G401 (cell line): ENCODE measurements around the gene DBR1. TPM values are rescaled to one million over a fixed set of nuclear protein-coding genes. Genes with fewer than 3 reads are reported as not detected.
A peak's percentile ranks its signal among the peaks of the same experiment; 100 is the strongest.

ENCODE experiments used
- DNase-seq: peaks from one replicate; pipeline ENCODE4 v3.0.0-alpha.2; 2015; ENCODE audit warnings: low spot score
- in situ Hi-C: cut with HindIII; loops from 2 replicates; pipeline ENCODE4 v1.10.0; 2016; ENCODE audit warnings: low sequenced_read_pairs, mixed read lengths
- total RNA-seq: library from RNA; depleted of rRNA; stranded (reverse); fragments of >200 nt; shearing (Covaris generic); gene quantifications from 2 replicates; pipeline ENCODE4 v1.2.3, GENCODE V29; 2014; rRNA removed

Gene DBR1
- total RNA-seq = 25.8 and 26.2 TPM in 2 replicates

GRCh38 chr3:138174421-138175131, at the start of gene DBR1:
TSS of gene DBR1 (minus strand) at chr3:138174921. CDS start at chr3:138174795, 126 bp downstream.
- DNase-seq = peak; percentile 82

GRCh38 chr3:138222942-138223287, 48.2 kb upstream of the DBR1 start:
- no peak for DNase-seq
- in situ Hi-C loops = no loop called here

More at GRCh38 chr3:138174421-138175131, at the start of gene DBR1:
- in situ Hi-C loops = no loop called here

- in situ Hi-C loops = no loop called here
- DNase-seq = no peak
Measured at GRCh38 chr3:138222131-138222941, 47.6 kb upstream of the DBR1 start.

DNA sequence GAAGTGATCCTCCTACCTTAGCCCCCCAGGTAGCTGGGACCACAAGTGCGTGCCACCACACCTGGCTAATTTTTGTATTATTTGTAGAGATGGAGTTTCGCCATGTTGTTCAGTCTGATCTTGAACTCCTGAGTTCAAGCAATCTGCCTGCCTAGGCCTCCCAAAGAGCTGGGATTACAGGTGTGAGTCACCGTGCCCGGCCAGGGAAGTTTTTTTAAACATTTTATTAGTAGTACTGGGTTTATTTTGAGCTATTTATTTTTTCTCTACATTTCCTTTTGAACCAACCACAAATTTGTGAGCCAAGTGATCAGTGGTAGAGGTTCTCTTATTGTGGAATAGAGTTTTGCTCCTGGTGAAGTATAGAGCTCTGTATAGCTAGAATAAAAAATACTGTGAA, 46.1 kb upstream of the DBR1 start:
- in situ Hi-C loops = no loop called here
- no peak for DNase-seq

DNA sequence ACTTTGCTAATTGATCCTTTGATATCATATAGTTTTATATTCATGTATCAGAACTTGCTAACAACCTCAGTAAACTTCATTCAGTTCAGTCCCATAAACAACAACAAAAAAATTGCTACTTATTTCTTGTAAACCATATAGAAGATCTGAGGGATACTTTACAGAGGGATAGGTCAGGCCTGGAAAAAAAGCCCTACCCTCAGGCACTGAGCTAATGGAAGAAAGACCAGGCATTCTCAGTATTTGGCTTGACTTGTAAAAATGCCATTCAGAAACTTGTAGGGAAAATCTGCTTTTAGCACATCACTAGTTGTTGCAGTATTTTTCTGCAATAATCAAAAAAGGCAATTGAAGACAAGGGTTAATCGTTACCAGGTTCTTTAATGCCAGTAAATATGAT, 45.5 kb upstream of the DBR1 start:
- DNase-seq = no peak
- in situ Hi-C loops = no loop called here

DNA sequence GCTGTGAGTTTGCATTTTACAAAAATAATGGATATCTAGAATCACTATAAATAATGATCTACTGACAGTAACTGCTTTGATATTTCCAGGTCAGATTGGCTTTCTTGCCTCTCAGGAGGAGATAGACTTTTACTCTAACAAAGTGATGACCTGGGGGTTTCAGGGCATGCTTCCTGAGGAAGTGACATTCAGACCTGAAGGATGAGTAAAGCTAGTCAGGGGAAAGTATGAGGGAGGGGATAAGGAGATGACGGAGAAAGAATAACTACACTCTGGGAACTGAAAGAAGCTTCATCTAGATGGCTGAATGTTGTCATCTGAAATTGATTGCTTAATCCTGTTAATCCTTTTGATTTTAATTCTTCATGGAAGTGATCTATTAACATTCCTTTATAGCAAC, 44.5 kb upstream of the DBR1 start:
- no peak for DNase-seq
- in situ Hi-C loops = no loop called here

DNA sequence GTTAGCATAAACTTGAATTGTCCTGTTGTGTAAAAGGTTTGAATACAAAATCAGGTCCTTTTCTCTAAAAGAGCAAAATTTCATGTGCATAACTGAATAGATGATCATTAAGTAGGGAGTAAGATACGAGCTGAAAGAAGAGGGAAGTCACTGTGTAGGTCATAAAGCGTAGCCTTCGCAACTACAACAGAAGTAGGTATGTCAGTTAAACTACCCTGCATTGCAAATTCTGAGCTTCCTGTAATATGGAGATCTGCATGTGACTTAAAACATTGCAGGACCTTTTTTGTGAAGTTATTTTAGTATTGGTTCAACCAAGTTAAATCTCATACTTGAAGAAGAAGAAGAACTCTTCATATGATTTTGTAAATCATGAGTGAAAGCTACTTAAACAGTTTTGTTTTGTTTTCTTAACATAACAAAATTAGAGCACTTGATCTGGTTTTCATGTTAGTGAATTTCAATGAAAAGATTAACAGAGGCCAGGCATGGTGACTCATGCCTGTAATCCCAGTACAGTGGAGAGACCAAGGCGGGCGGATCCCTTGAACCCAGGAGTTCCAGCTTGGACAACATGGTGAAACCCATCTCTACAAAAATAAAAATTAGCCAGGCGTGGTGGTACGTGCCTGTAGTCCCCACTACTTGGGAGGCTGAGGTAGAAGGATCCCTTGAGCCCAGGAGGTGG, 38.8 kb upstream of the DBR1 start:
- in situ Hi-C loops = no loop called here
- no peak for DNase-seq

- DNase-seq = no peak
- in situ Hi-C loops = no loop called here
Measured at GRCh38 chr3:138210528-138210927, 35.8 kb upstream of the DBR1 start.

DNA sequence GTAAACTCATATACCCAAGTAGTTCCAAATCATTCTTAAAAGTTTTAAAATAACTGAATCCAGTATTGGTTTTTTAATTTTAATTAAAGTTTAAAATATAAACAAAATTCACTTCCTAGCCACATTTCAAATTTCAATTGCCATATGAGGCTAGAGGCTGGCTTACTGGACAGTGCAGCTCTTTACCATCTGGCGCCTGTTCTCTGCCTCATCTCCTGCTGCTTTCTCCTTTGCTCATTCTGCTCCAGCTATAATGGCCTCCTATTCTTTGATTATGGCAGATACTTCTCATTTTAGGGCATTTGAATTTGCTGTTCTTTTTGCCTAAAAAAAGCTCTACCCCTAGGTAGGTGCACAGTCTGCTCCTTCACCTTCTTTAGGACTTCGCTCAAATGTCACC, 31.5 kb upstream of the DBR1 start:
- in situ Hi-C loops = loop anchor here (5.0 kb wide), 1 partner anchor 36 kb away; no protein-coding TSS in a partner anchor
- peak; percentile 94 for DNase-seq

- in situ Hi-C loops = loop anchor here (5.0 kb wide), 1 partner anchor 37 kb away; no protein-coding TSS in a partner anchor
- no peak for DNase-seq
Measured at GRCh38 chr3:138205527-138205926, 30.8 kb upstream of the DBR1 start.

DNA sequence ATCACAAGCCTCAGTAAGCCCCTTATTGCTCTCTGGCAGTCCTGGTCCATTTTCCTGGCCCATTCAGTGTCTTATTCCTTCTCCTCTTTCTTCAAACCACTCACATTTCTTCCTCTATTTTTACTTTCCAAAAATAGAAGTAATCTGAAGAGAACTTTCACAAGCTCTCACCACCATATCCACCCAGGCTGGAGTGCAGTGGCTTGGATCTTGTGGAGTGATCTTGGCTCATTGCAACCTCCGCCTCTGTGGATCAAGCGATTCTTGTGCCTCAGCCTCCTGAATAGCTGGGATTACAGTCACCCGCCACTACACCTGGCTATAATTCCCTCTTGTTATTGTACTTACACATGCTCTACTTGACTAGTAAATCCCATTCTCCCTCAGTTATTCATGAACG, 29.2 kb upstream of the DBR1 start:
- no peak for DNase-seq
- in situ Hi-C loops = no loop called here

DNA sequence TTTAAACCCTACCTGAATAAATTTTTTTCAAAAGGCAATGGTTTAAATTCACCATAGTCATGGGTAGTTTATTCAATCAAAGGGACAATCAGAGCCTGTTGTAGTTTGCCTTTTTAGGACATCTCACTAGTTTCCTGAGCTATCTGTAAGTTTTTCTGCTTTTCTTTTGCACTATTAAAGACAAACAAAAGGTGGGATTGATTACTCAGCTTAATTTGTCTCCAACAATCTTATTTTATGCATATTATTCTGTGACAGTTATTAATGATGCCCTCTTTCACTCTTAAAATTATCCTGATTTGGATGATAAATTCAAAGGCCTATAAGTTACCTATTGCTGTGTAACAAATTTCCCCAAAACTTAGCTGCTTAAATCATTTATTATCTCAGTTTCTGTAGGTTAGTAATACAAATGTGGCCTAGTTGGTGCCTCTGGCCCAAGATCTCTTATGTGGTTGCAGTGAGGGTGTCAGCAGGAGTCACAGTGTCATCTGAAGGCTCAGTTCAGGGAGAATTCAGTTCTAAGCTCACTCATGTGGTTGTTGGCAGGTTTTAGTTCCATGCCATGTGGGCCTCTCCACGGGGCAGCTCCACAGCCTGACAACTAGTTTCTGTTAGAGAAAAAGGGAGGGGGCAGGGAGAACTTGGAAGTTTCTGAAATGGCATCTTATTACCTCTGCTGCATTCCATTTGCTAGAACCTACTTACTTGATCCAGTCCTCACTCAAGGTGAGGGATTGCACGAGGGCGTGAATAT, 28.4 kb upstream of the DBR1 start:
- peak; percentile 98 for DNase-seq
- in situ Hi-C loops = no loop called here

DNA sequence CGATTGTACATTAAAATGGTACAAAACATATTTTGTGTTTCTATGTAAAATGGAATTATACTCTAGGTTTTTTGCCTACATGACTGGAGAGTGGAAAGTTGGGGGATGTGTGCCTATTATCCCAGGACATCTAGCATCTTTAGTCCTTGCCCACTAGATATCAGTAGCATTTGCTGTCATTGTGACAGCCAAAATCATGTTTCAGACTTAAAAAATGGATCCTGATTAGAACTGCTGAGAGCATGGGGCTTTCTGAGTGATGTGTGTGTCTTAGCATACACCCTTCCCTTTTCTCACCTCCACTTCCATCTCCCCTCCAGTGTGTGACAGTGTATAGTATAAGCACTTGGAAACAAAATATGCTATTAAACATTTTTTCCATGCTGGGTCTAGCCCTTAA, 25.7 kb upstream of the DBR1 start:
- in situ Hi-C loops = no loop called here
- no peak for DNase-seq

GRCh38 chr3:138199851-138200250, 25.1 kb upstream of the DBR1 start:
- DNase-seq = no peak
- in situ Hi-C loops = no loop called here

- in situ Hi-C loops = no loop called here
- DNase-seq = no peak
Measured at GRCh38 chr3:138197524-138197923, 22.8 kb upstream of the DBR1 start.

GRCh38 chr3:138197058-138197457, 22.3 kb upstream of the DBR1 start:
- in situ Hi-C loops = no loop called here

DNA sequence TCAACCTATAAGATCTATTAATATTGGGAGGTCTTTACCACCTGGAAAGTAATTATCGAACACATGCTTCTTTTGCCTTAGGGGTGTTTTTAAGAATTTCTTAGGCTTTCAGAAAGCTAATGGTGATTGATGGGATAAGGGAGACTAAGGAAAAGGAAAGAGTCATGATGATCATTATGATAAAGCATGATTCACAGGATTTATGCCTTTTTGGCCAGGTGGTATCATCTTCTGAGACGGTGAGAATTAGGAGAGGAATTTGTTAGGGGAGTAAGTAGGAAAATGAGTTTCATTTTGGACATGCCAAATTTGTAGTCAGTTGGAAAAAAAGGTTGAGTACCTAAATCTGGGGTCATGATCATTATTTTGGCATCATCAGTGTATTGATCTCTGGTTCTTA, 21.3 kb upstream of the DBR1 start:
- no peak for DNase-seq
- in situ Hi-C loops = no loop called here

More at GRCh38 chr3:138197058-138197457, 22.3 kb upstream of the DBR1 start:
- DNase-seq = peak; percentile 49

GRCh38 chr3:138195481-138195880, 20.8 kb upstream of the DBR1 start:
- in situ Hi-C loops = no loop called here
- DNase-seq = peak; percentile 95

GRCh38 chr3:138188013-138188730, 13.5 kb upstream of the DBR1 start:
- DNase-seq = peak; percentile 74
- in situ Hi-C loops = no loop called here
